IgD-negative memory B cell (primary cell): ENCODE data around the gene C14orf180. TPM values are rescaled to one million over a fixed set of nuclear protein-coding genes. Genes with fewer than 3 reads are reported as not detected.

ENCODE experiments used
- H3K27ac Mint-ChIP-seq, 3 donors: one replicate each; pipeline ENCODE4 v1.8.0; 2020 to 2022; ENCODE audit warnings: mild to moderate bottlenecking in 3 of 3, mixed read lengths in 3 of 3, moderate library complexity in 1 of 3
- H3K27me3 Mint-ChIP-seq: one replicate; pipeline ENCODE4 v1.8.0; 2021; ENCODE audit warnings: mixed read lengths
- H3K36me3 Mint-ChIP-seq: one replicate; pipeline ENCODE4 v1.8.0; 2020; ENCODE audit warnings: mild to moderate bottlenecking, mixed read lengths
- H3K4me1 Mint-ChIP-seq, 3 donors: one replicate each; pipeline ENCODE4 v1.8.0; 2020 to 2022; ENCODE audit warnings: mixed read lengths in 3 of 3, mild to moderate bottlenecking in 1 of 3
- H3K4me3 Mint-ChIP-seq, 4 donors: one replicate each; pipeline ENCODE4 v1.8.0; 2020 to 2022; ENCODE audit warnings: mild to moderate bottlenecking in 4 of 4, mixed read lengths in 4 of 4, moderate library complexity in 3 of 4
- H3K9me3 Mint-ChIP-seq, 3 donors: one replicate each; pipeline ENCODE4 v1.8.0; 2020 to 2021; ENCODE audit warnings: mixed read lengths in 3 of 3, mild to moderate bottlenecking in 1 of 3
- polyA plus RNA-seq: library from polyadenylated mRNA; unstranded; fragments of 300-500 nt; fragmentation: Illumina TruSeq; gene quantifications from one replicate; pipeline ENCODE4 v1.2.3, GENCODE V29; 2021

Gene C14orf180
- polyA plus RNA-seq, 1 donor from 2014 or later = not detected

GRCh38 chr14:104563742-104564615 is 15.6 kb upstream of the C14orf180 start:
- Mint-ChIP-seq H3K9me3 (no peaks in the 10 kb centered on the region), H3K27me3 (peaks cover 19% of the 10 kb centered on the region)

GRCh38 chr14:104564744-104565679 is 14.6 kb upstream of the C14orf180 start:
- H3K9me3 Mint-ChIP-seq = no peaks in the 10 kb centered on the region
- H3K27ac Mint-ChIP-seq = no peak overlapping the region
- H3K4me3 Mint-ChIP-seq = no peak overlapping the region
- peaks cover 1% of the 10 kb centered on the region for H3K36me3 Mint-ChIP-seq
- peaks cover 19% of the 10 kb centered on the region for H3K27me3 Mint-ChIP-seq
- peaks cover 0 to 1% (median 1%) of the 10 kb centered on the region in 3 donors for H3K4me1 Mint-ChIP-seq

More at GRCh38 chr14:104563742-104564615, 15.6 kb upstream of the C14orf180 start:
- Mint-ChIP-seq H3K27ac (no peak overlapping the region), H3K4me3 (peak overlapping the region in 2 of 4 donors; percentile 37 to 77), H3K36me3 (peaks cover 1% of the 10 kb centered on the region), H3K4me1 (peaks cover 0 to 1% (median 1%) of the 10 kb centered on the region in 3 donors)

- no peaks in the 10 kb centered on the region for H3K36me3 Mint-ChIP-seq
- H3K27ac Mint-ChIP-seq = no peak overlapping the region
- H3K4me3 Mint-ChIP-seq = no peak overlapping the region
- H3K9me3 Mint-ChIP-seq = no peaks in the 10 kb centered on the region
- H3K4me1 Mint-ChIP-seq = peaks cover 0 to 1% (median 1%) of the 10 kb centered on the region in 3 donors
- H3K27me3 Mint-ChIP-seq = peaks cover 15% of the 10 kb centered on the region
Observed at GRCh38 chr14:104567141-104567956, 12.2 kb upstream of the C14orf180 start.

- no peak overlapping the region for H3K27ac Mint-ChIP-seq
- H3K9me3 Mint-ChIP-seq = no peaks in the 10 kb centered on the region
- no peak overlapping the region for H3K4me3 Mint-ChIP-seq
- H3K4me1 Mint-ChIP-seq = peaks cover 0 to 3% (median 1%) of the 10 kb centered on the region in 3 donors
- peaks cover 15% of the 10 kb centered on the region for H3K27me3 Mint-ChIP-seq
- H3K36me3 Mint-ChIP-seq = no peaks in the 10 kb centered on the region
Observed at GRCh38 chr14:104567957-104568225, 11.7 kb upstream of the C14orf180 start.

- Mint-ChIP-seq H3K4me3 (peak overlapping the region in 1 of 4 donors; percentile 23), H3K4me1 (peaks cover 0 to 3% (median 1%) of the 10 kb centered on the region in 3 donors), H3K36me3 (no peaks in the 10 kb centered on the region), H3K9me3 (no peaks in the 10 kb centered on the region), H3K27ac (no peak overlapping the region), H3K27me3 (peaks cover 15% of the 10 kb centered on the region)
Observed at GRCh38 chr14:104568620-104569019, 10.9 kb upstream of the C14orf180 start.

GRCh38 chr14:104569435-104569834 is 10.1 kb upstream of the C14orf180 start:
- Mint-ChIP-seq H3K27me3 (peaks cover 12% of the 10 kb centered on the region), H3K4me1 (peaks cover 0 to 2% (median 0%) of the 10 kb centered on the region in 3 donors), H3K9me3 (no peaks in the 10 kb centered on the region), H3K36me3 (no peaks in the 10 kb centered on the region), H3K27ac (no peak overlapping the region), H3K4me3 (no peak overlapping the region)

GRCh38 chr14:104571246-104571645 is 8.3 kb upstream of the C14orf180 start:
- peaks cover 0 to 2% (median 0%) of the 10 kb centered on the region in 3 donors for H3K4me1 Mint-ChIP-seq
- H3K27ac Mint-ChIP-seq = no peak overlapping the region
- no peaks in the 10 kb centered on the region for H3K9me3 Mint-ChIP-seq
- H3K27me3 Mint-ChIP-seq = peaks cover 5% of the 10 kb centered on the region
- no peak overlapping the region for H3K4me3 Mint-ChIP-seq
- H3K36me3 Mint-ChIP-seq = no peaks in the 10 kb centered on the region

- no peak overlapping the region for H3K27ac Mint-ChIP-seq
- H3K4me3 Mint-ChIP-seq = no peak overlapping the region
- H3K9me3 Mint-ChIP-seq = no peaks in the 10 kb centered on the region
- H3K36me3 Mint-ChIP-seq = no peaks in the 10 kb centered on the region
- H3K27me3 Mint-ChIP-seq = peaks cover 2% of the 10 kb centered on the region
- H3K4me1 Mint-ChIP-seq = peaks cover 0 to 2% (median 0%) of the 10 kb centered on the region in 3 donors
Observed at GRCh38 chr14:104572024-104572626, 7.4 kb upstream of the C14orf180 start.

- H3K27ac Mint-ChIP-seq = no peak overlapping the region
- H3K4me1 Mint-ChIP-seq = peaks cover 0 to 2% (median 0%) of the 10 kb centered on the region in 3 donors
- no peaks in the 10 kb centered on the region for H3K9me3 Mint-ChIP-seq
- no peak overlapping the region for H3K4me3 Mint-ChIP-seq
- no peaks in the 10 kb centered on the region for H3K36me3 Mint-ChIP-seq
- no peaks in the 10 kb centered on the region for H3K27me3 Mint-ChIP-seq
Observed at GRCh38 chr14:104572668-104573067, 6.9 kb upstream of the C14orf180 start.

- no peaks in the 10 kb centered on the region for H3K36me3 Mint-ChIP-seq
- H3K4me3 Mint-ChIP-seq = no peak overlapping the region
- no peak overlapping the region for H3K27ac Mint-ChIP-seq
- H3K27me3 Mint-ChIP-seq = no peaks in the 10 kb centered on the region
- no peaks in the 10 kb centered on the region for H3K9me3 Mint-ChIP-seq
- peaks cover 0 to 2% (median 0%) of the 10 kb centered on the region in 3 donors for H3K4me1 Mint-ChIP-seq
Observed at GRCh38 chr14:104573930-104574329, 5.6 kb upstream of the C14orf180 start.

- H3K27ac Mint-ChIP-seq = no peak overlapping the region
- H3K27me3 Mint-ChIP-seq = peaks cover 2% of the 10 kb centered on the region
Observed at GRCh38 chr14:104574536-104574935, 5.0 kb upstream of the C14orf180 start.

GRCh38 chr14:104574978-104575583 is 4.5 kb upstream of the C14orf180 start:
- no peak overlapping the region for H3K27ac Mint-ChIP-seq
- no peaks in the 10 kb centered on the region for H3K36me3 Mint-ChIP-seq
- H3K4me3 Mint-ChIP-seq = no peak overlapping the region
- no peaks in the 10 kb centered on the region for H3K9me3 Mint-ChIP-seq
- H3K27me3 Mint-ChIP-seq = peaks cover 2% of the 10 kb centered on the region
- peaks cover 0 to 2% (median 0%) of the 10 kb centered on the region in 3 donors for H3K4me1 Mint-ChIP-seq

More at GRCh38 chr14:104574536-104574935, 5.0 kb upstream of the C14orf180 start:
- H3K4me3 Mint-ChIP-seq = no peak overlapping the region
- H3K36me3 Mint-ChIP-seq = no peaks in the 10 kb centered on the region
- H3K4me1 Mint-ChIP-seq = peaks cover 0 to 2% (median 0%) of the 10 kb centered on the region in 3 donors
- no peaks in the 10 kb centered on the region for H3K9me3 Mint-ChIP-seq

- no peak overlapping the region for H3K27ac Mint-ChIP-seq
- peaks cover 0 to 2% (median 0%) of the 10 kb centered on the region in 3 donors for H3K4me1 Mint-ChIP-seq
- H3K4me3 Mint-ChIP-seq = no peak overlapping the region
- no peaks in the 10 kb centered on the region for H3K9me3 Mint-ChIP-seq
- no peaks in the 10 kb centered on the region for H3K36me3 Mint-ChIP-seq
- peaks cover 2% of the 10 kb centered on the region for H3K27me3 Mint-ChIP-seq
Observed at GRCh38 chr14:104576232-104576969, 3.2 kb upstream of the C14orf180 start.
